Fibroblast of lung (primary cell): Measurements from ENCODE around the gene BAZ2B. TPM values are rescaled to one million over a fixed set of nuclear protein-coding genes. Genes with fewer than 3 reads are reported as not detected.

ENCODE experiments used
- DNase-seq, 2 donors: peaks; one replicate each; pipeline versions ENCODE4 v3.0.0 to v3.0.0-alpha.2; 2010; ENCODE audit warnings: low read depth in 2 of 2
- H2AFZ ChIP-seq: 2 replicates; pipeline ENCODE4 v1.5.1; 2012; ENCODE audit warnings: low read length, control low read depth, inconsistent platforms
- H3K27ac ChIP-seq: 2 replicates; pipeline ENCODE4 v1.5.1; 2011; ENCODE audit warnings: low read length, control low read depth; ENCODE audit not compliant: insufficient read depth
- H3K27me3 ChIP-seq: 2 replicates; pipeline ENCODE4 v1.5.1; 2011; ENCODE audit warnings: mild to moderate bottlenecking, low read length; ENCODE audit not compliant: control insufficient read depth, insufficient read depth
- H3K36me3 ChIP-seq: 2 replicates; pipeline ENCODE4 v1.5.1; 2011; ENCODE audit warnings: low read length; ENCODE audit not compliant: control insufficient read depth, insufficient read depth
- H3K4me1 ChIP-seq: 2 replicates; pipeline ENCODE4 v1.5.1; 2011; ENCODE audit warnings: low read length; ENCODE audit not compliant: control insufficient read depth, insufficient read depth; ENCODE audit errors: extremely low read depth
- H3K4me2 ChIP-seq: 2 replicates; pipeline ENCODE4 v1.5.1; 2011; ENCODE audit warnings: low read length, control low read depth; ENCODE audit not compliant: insufficient read depth; ENCODE audit errors: extremely low read depth
- H3K4me3 ChIP-seq, 4 experiments: fragments of 200-600 bp in 1 of 4; sonication (generic) in 1 of 4; replicated peaks in 1 of 4; 2 replicates each; pipeline ENCODE4 v1.5.1; 2011 to 2016; ENCODE audit warnings: low read length in 4 of 4, low read depth in 3 of 4, mild to moderate bottlenecking in 3 of 4, control low read depth in 2 of 4, inconsistent platforms in 1 of 4, mixed read lengths in 1 of 4; ENCODE audit not compliant: insufficient read depth in 1 of 4; ENCODE audit errors: control extremely low read depth in 1 of 4
- H3K79me2 ChIP-seq: 2 replicates; pipeline ENCODE4 v1.5.1; 2012; ENCODE audit warnings: mild to moderate bottlenecking, low read length, inconsistent platforms; ENCODE audit not compliant: control insufficient read depth, insufficient read depth
- H3K9ac ChIP-seq: 2 replicates; pipeline ENCODE4 v1.5.1; 2011; ENCODE audit warnings: mild to moderate bottlenecking, low read length, control low read depth; ENCODE audit not compliant: insufficient read depth
- H3K9me3 ChIP-seq: 2 replicates; pipeline ENCODE4 v1.5.1; 2012; ENCODE audit warnings: low read depth, low read length; ENCODE audit not compliant: control insufficient read depth, insufficient read depth
- H4K20me1 ChIP-seq: 2 replicates; pipeline ENCODE4 v1.5.1; 2011; ENCODE audit warnings: low read length; ENCODE audit not compliant: control insufficient read depth, insufficient read depth; ENCODE audit errors: extremely low read depth
- CTCF ChIP-seq, 2 donors: IDR thresholded peaks in 1 of 2; conservative IDR thresholded peaks in 1 of 2; 1 replicate in 1 of 2; 2 replicates in 1 of 2; pipeline ENCODE4 v1.5.1; 2011 to 2012; ENCODE audit warnings: low read length in 2 of 2, control low read depth in 1 of 2, inconsistent platforms in 1 of 2, low read depth in 1 of 2, mild to moderate bottlenecking in 1 of 2
- EZH2 ChIP-seq: IDR thresholded peaks from 2 replicates; pipeline ENCODE4 v1.5.1; 2012; ENCODE audit warnings: low read length, control low read depth, mild to moderate bottlenecking; ENCODE audit errors: missing control alignments
- polyA plus RNA-seq, 2 donors: library from polyadenylated mRNA; depleted of rRNA in 1 of 2; stranded (reverse) in 1 of 2; unstranded in 1 of 2; fragments of >200 nt; gene quantifications; 2 replicates each; pipeline ENCODE4 v1.2.1, GENCODE V29; 2011 to 2012; ENCODE audit warnings: missing spikeins in 1 of 2
- total RNA-seq: library from RNA; depleted of rRNA; stranded (reverse); fragments of >200 nt; gene quantifications from 2 replicates; pipeline ENCODE4 v1.2.1, GENCODE V29; 2014

Gene BAZ2B
- total and polyA plus RNA-seq, 2 donors (not counting 1 experiment from before 2014, with no cell fraction given), result 28.0 to 61.8 TPM

GRCh38 chr2:159546716-159547430 is 69.5 kb downstream of the BAZ2B start:
- no peak for DNase-seq
- no peak for TF ChIP-seq EZH2
- TF ChIP-seq CTCF (conservative IDR thresholded peaks at IDR 0.05 in 1 of 2, IDR thresholded peaks at IDR 0.05 in 1 of 2; ENCODE audit: low read depth in 1 of 2, low read length in 2 of 2), result no peak
- Histone ChIP-seq H2AFZ (no peak overlapping the region), H4K20me1 (peaks cover 2% of the 10 kb centered on the region), H3K27me3 (no peaks in the 10 kb centered on the region), H3K9me3 (no peaks in the 10 kb centered on the region), H3K9ac (no peak overlapping the region), H3K79me2 (no peaks in the 10 kb centered on the region), H3K4me1 (no peaks in the 10 kb centered on the region), H3K4me3 (no peak overlapping the region), H3K36me3 (no peaks in the 10 kb centered on the region), H3K27ac (no peak overlapping the region), H3K4me2 (no peak overlapping the region)

DNA sequence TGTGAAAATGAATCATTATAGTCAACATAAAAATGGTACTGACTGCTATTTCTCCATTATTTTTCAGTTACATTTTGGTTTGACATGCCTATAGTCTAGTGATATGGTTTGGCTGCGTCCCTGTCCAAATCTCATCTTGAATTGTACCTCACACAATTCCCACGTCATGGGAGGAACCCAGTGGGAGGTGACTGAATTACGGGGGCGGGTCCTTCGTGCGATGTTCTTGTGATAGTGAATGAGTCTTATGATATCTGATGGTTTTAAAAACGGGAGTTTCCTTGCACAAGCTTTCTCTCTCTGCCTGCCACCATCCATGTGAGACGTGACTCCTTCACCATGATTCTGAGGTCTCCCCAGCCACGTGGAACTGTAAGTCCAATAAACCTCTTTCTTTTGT is 70.3 kb downstream of the BAZ2B start:
- H2AFZ ChIP-seq, result no peak overlapping the region
- H3K4me3 ChIP-seq, result no peak overlapping the region
- TF ChIP-seq CTCF (conservative IDR thresholded peaks at IDR 0.05 in 1 of 2, IDR thresholded peaks at IDR 0.05 in 1 of 2; ENCODE audit: low read depth in 1 of 2, low read length in 2 of 2) (no peak), EZH2 (no peak)
- no peaks in the 10 kb centered on the region for H3K36me3 ChIP-seq
- H4K20me1 ChIP-seq, result no peaks in the 10 kb centered on the region
- no peak overlapping the region for H3K27ac ChIP-seq
- no peak overlapping the region for H3K4me2 ChIP-seq
- no peaks in the 10 kb centered on the region for H3K27me3 ChIP-seq
- H3K4me1 ChIP-seq, result no peaks in the 10 kb centered on the region
- no peaks in the 10 kb centered on the region for H3K79me2 ChIP-seq
- no peak overlapping the region for H3K9ac ChIP-seq
- H3K9me3 ChIP-seq, result no peaks in the 10 kb centered on the region
- DNase-seq, result no peak

DNA sequence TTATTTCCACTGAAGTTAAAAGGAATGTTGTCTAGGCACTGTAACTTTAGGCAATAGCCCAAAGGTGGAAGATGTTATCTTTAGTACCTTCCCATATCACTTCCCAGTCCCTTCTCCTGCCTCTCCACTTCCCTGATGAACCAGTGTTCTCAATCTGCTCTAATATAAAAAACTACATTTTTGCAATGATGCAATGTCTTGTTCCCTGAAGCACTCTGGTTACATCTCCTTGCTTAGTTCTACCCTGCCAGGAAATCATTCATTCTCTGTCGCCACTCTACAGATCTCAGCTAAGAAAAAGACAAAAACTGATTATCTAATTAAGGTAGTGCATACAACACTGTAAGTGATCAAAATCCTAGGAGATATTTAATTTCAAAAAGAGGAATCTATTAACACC is 71.3 kb downstream of the BAZ2B start:
- Histone ChIP-seq H2AFZ (no peak overlapping the region), H3K4me3 (no peak overlapping the region), H3K9ac (no peak overlapping the region), H3K79me2 (no peaks in the 10 kb centered on the region), H4K20me1 (no peaks in the 10 kb centered on the region), H3K27me3 (no peaks in the 10 kb centered on the region), H3K27ac (no peak overlapping the region), H3K36me3 (no peaks in the 10 kb centered on the region), H3K4me1 (no peaks in the 10 kb centered on the region), H3K9me3 (no peaks in the 10 kb centered on the region), H3K4me2 (no peak overlapping the region)
- DNase-seq, result peak in 1 of 2 donors; percentile 15
- no peak for TF ChIP-seq EZH2
- TF ChIP-seq CTCF (conservative IDR thresholded peaks at IDR 0.05 in 1 of 2, IDR thresholded peaks at IDR 0.05 in 1 of 2; ENCODE audit: low read depth in 1 of 2, low read length in 2 of 2), result no peak
